ENCODE data around the gene ACY1. TPM values are rescaled to one million over a fixed set of nuclear protein-coding genes. Genes with fewer than 3 reads are reported as not detected.

Gene ACY1
- total RNA-seq, 2 donors from 2014 or later = 153 to 160 TPM

DNA sequence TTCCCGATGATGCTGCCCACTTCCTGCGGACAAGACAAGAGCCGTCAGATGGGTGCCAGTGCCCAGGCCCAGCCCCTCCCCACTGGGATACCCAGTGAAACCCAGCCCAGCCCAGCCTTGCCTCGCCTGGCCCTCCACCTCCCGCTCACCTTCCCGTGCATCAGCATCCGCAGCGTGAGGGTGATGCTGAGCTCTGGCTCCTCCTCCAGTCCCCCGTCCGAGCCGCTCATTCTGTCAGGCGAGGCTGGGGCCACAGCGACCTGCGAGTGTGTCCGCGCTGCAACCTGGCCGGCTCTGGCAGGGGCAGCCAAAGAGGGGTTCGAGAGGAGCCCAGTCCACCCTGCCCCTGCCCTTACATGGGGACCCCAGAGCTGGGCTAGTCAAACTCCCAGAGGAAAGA, 22.3 kb upstream of the ACY1 start:
- no peak for ATAC-seq
- DNase-seq = no peak
- intact Hi-C loops (cut with DNase I, micrococcal nuclease) = no loop called here

GRCh38 chr3:51961602-51962569, 21.4 kb upstream of the ACY1 start:
- peak; percentile 49 for ATAC-seq
- intact Hi-C loops (cut with DNase I, micrococcal nuclease) = no loop called here
- no peak for DNase-seq

GRCh38 chr3:51962854-51963530, 20.3 kb upstream of the ACY1 start:
- no peak for DNase-seq
- intact Hi-C loops (cut with DNase I, micrococcal nuclease) = no loop called here
- no peak for ATAC-seq

- no peak for ATAC-seq
- intact Hi-C loops (cut with DNase I, micrococcal nuclease) = no loop called here
- no peak for DNase-seq
These were observed 19.3 kb upstream of the ACY1 start for GRCh38 chr3:51963951-51964451.

- DNase-seq = no peak
- ATAC-seq = no peak
- intact Hi-C loops (cut with DNase I, micrococcal nuclease) = no loop called here
These were observed 18.8 kb upstream of the ACY1 start for GRCh38 chr3:51964521-51964920.

DNA sequence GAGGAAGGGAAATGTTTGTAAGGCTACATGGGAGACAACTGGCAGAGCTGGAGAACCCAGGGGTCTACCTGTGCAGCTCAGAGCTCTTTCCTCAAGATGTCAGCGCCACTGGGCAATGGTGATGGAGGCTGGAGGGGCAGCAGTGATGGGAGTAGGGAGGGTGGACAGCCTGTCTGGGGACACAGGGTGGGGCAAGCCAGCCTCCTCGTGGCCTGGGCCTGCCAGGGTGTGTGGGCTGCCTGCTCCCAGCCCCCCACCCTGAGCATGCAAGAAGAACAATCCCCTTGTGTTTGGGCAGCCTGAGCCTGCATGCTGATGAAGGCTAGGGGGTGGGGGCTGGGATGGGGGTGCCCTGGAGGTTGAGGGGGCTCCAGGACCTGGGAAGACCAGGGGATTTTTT, 17.3 kb upstream of the ACY1 start:
- DNase-seq = no peak
- intact Hi-C loops (cut with DNase I, micrococcal nuclease) = no loop called here

DNA sequence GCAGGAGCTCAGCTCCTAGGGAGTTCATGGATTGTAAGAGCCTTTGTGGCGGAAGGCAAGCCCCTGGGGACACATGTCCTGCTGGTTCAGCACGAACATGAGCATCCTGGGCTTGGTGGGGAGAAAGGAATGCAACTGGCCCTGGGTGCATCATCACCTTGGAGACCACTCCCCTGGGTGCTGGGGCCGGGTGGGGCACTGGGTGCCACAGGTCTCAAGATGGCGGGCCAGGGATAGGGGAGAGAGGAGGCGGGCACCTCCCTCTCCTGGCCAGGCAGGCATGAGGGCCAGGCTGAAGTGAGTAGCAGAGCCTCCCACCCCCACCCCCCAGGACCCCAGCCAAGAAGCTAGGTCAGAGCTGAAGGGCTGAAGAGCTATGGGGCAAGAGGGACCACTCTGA, 16.8 kb upstream of the ACY1 start:
- DNase-seq = no peak
- ATAC-seq = no peak
- intact Hi-C loops (cut with DNase I, micrococcal nuclease) = no loop called here

More for the DNA sequence above, 17.3 kb upstream of the ACY1 start:
- no peak for ATAC-seq

- intact Hi-C loops (cut with DNase I, micrococcal nuclease) = no loop called here
- ATAC-seq = peak; percentile 58
- no peak for DNase-seq
These were observed 16.4 kb upstream of the ACY1 start for GRCh38 chr3:51966922-51967383.

DNA sequence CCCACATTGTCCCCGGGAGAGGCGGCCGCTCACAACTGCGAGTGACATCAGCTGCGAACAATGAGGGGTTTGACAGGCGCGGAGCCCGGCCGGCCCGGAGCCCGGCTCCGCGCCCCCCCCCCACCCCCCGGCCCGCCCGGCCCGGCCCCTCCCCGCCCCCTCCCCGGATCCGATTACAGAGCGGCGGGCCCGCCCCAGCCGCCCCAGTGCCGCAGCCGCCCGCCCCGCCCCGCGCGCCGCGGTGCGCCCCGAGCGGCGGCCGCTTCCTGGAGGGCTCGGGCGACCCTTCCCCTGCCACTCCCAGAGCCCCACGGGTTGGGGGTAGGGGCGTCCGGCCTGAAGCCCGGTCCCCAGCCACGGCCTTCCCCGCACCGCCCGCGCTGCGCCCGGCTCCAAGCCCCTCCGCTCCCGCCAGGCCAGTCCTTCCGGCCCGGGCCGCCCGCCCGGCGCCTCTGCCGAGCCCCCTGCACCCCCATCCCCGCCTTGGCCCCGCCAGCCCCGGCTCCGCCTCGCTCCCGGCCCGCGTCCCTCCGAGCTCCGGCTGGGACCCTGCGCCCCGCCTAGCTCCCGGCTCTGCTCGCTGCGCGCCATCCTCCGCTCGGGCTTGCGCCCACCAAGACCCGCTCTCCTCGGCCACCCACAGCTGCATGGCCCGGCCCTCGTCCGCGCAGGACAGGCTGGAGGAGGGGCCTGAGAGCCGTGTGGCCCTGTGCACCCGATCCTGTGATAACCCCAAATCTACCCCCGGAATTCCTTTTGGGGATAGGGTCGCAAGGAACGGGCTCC, 15.8 kb upstream of the ACY1 start, which contains the start of gene PCBP4:
Gene PCBP4 (minus strand): TSS at position 71 of the 786 bp plus-strand sequence. CDS start 6,214 bp downstream, outside the sequence.
- intact Hi-C loops (cut with DNase I, micrococcal nuclease) = no loop called here
- ATAC-seq = peak; percentile 69
- peak; percentile 63 to 67 for DNase-seq

DNA sequence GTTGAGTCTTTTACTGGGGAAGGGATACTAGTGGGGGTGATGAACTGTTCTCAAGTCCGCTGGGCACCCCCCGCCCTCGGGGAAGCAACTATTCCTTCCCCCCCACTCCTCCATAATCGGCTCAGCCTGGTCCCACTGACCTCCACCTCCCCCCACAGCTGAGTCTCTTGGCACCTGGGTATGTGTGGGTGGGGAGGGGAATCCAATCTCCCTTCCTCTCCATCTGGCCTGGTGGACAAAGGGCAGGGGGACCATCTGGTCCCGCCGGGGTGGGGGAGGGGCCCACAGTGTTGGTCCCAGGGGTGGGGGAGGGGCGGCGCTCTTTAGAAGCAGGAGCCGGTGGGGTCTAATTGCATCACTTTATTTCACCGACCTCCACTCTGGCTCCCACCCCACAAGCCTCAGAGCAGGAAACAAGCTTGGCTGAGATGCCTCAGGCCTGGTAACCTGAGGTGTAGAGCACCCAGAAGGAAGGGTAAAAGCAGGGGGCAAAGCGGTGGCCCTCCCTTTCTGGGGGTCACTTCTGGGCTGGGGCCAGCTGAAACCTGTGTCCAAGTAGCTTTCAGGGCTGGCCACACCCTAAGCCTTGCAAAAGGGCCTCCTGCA, 15.1 kb upstream of the ACY1 start:
- ATAC-seq = peak; percentile 15
- intact Hi-C loops (cut with DNase I, micrococcal nuclease) = no loop called here
- peak in 1 of 2 donors; percentile 48 for DNase-seq

DNA sequence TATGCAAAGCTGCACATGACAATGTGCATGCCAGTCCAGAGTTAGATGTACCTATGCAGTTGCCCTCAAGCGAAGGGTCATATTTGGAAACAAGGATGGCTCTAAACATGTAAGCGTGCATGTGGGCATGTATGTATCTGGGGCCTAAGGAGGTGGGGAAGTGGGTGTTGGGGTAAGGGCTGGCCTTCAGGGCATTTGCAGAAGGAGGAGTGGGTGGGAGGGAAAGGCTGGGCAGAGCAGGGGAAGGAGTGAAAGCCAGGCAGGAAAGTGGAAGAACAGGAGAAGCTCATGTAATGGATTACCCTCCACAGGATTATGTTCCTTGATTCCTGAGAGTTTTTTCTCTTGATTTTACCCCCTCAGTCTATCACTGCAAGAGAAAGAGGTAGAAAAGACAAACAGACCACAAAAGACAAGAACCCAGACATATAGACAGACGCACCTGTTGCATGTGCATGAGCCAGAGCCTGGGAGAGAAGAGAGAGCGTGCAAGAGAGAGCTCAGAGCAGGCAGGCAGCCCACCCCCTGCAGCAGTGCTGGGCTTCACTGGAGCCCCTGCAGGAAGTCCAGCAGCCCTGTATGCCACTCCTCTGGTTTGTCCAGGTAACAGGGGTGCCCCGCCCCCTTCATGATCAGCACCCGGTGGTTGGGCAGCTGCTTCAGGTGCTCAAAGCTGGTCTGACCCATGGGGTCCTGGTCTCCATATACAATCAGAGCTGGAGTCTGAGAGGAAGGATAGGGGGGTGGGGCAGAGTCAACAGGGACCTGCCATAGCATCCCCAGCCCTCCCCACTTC, 14.3 kb upstream of the ACY1 start:
- ATAC-seq (no peak), DNase-seq (no peak)
- intact Hi-C loops (cut with DNase I, micrococcal nuclease) = no loop called here

DNA sequence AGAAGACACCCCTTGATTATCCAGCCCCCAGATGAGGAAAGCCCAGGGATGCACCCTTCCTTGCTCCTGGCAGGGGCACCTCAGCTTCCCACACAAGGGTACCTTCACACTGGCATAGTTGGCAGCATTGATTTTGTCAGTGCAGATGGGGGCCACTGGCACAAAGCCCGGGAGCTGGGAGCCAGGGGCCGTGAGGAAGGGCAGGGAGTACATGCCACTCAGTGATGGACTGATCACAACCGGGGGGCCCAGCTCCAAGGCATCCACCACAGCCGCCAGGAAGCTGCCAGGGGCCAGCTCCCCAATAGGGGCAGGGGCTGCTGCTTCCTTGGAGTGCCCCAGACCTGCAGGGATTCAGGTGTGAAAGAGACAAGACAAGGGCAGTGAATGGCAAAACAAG, 13.5 kb upstream of the ACY1 start:
- intact Hi-C loops (cut with DNase I, micrococcal nuclease) = no loop called here
- ATAC-seq = no peak
- no peak for DNase-seq

- intact Hi-C loops (cut with DNase I, micrococcal nuclease) = no loop called here
- ATAC-seq (no peak), DNase-seq (peak in 1 of 2 donors; percentile 57)
These were observed 12.6 kb upstream of the ACY1 start for GRCh38 chr3:51970606-51971300.

DNA sequence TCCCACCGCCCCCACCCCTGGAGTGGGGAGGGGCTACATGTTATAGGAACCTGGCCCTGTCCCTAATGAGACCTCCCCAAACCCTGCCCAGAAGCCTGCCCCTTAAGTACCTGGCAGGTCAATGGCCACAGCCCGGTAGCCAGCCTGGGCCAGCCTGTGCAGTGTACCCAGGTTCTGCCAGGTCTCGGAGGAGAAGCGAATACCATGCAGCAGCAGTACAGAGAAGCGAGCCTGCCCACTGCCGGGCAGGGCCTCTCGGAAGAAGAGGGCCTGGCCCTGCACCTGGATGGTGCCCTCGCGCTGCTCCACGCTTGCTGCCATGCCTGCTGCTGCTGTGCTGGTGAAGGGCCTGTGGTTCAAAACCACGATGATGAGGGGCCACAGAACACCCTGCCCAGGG, 12.0 kb upstream of the ACY1 start:
- ATAC-seq (no peak), DNase-seq (no peak)
- intact Hi-C loops (cut with DNase I, micrococcal nuclease) = no loop called here

DNA sequence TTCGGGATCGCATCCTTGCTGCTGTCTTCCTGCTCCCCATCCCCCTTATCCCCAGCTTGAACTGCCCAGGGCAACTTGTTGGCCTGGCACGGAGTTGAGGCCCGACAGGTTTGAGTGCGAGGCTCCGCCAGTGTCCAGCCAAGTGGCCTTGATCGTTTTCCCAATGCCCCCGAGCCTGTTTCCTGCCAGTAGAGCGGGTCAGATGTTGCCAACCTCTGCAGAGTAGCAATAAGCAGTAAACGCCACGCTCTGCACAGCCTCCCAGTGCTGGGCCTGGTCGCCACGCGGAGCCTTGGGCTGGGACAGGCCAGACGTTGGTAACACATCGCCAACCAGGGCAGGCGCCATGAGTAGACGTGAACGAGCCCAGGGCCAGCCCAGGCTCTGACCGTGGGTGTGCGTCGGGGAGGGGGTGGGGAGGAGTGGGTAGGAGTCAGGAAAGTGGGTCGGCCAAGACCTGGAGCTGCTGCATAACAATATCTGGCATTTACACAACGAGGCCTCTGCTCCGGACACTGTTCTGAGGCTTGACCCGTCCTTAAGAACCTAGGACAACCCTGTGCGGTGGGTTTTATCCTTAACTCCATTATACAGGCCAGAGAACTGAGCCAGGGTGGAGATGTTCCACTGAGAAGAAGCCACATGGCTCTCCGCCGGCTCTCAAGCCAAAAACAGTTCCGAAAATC, 8.9 kb upstream of the ACY1 start:
- intact Hi-C loops (cut with DNase I, micrococcal nuclease) = no loop called here
- DNase-seq (peak; percentile 56 to 64), ATAC-seq (peak; percentile 27)

GRCh38 chr3:51974963-51975851, 8.1 kb upstream of the ACY1 start, which contains the start of gene ABHD14A:
TSS of gene ABHD14A (plus strand) at chr3:51975064. CDS start at chr3:51975136, 72 bp downstream.
- ATAC-seq = peak; percentile 84
- intact Hi-C loops (cut with DNase I, micrococcal nuclease) = no loop called here
- DNase-seq = peak; percentile 87 to 88
